GM23248 (cell line): ENCODE measurements around the gene GSX1.

Experiments
- EZH2 ChIP-seq: fragments of 200-600 bp; sonication (generic); IDR thresholded peaks from 2 replicates; pipeline ENCODE4 v1.6.1; 2018; ENCODE audit warnings: antibody characterized with exemption, mild to moderate bottlenecking; ENCODE audit not compliant: insufficient read depth, poor library complexity, severe bottlenecking
- EZH2phosphoT487 ChIP-seq: fragments of 200-600 bp; sonication (generic); IDR thresholded peaks from 2 replicates; pipeline ENCODE4 v1.6.1; 2018; ENCODE audit warnings: antibody characterized with exemption, moderate library complexity, mild to moderate bottlenecking, low read depth; ENCODE audit not compliant: insufficient read depth

- TF ChIP-seq EZH2 (no peak), EZH2phosphoT487 (no peak)
Measured at GRCh38 chr13:27745301-27745700, 47.0 kb upstream of the GSX1 start.
